RWPE2 (cell line): ENCODE results near the gene LAMA2.

Experiments
- ATAC-seq: fragments of 200-7000 bp; cut with Tn5 transposase; 3 replicates; pipeline ENCODE4 v1.9.1; 2021; ENCODE audit warnings: low read depth
- DNase-seq: peaks from one replicate; pipeline ENCODE4 v3.0.0-alpha.2; 2020; ENCODE audit warnings: low spot score
- H3K27ac ChIP-seq: fragments of 450-650 bp; 2 replicates; pipeline ENCODE4 v1.5.1; 2017; ENCODE audit warnings: mild to moderate bottlenecking; ENCODE audit not compliant: poor library complexity, severe bottlenecking
- H3K27me3 ChIP-seq: fragments of 250-450 bp; sonication (Bioruptor Pico); 2 replicates; pipeline ENCODE4 v1.5.1; 2021; ENCODE audit warnings: mild to moderate bottlenecking, moderate library complexity; ENCODE audit not compliant: insufficient read depth, poor library complexity, severe bottlenecking
- H3K36me3 ChIP-seq: fragments of 250-450 bp; sonication (Bioruptor Pico); 2 replicates; pipeline ENCODE4 v1.5.1; 2020; ENCODE audit warnings: low read depth, mild to moderate bottlenecking, moderate library complexity
- H3K4me1 ChIP-seq: fragments of 250-450 bp; sonication (Bioruptor Pico); 2 replicates; pipeline ENCODE4 v1.5.1; 2021; ENCODE audit warnings: mild to moderate bottlenecking, moderate library complexity; ENCODE audit not compliant: insufficient read depth, poor library complexity, severe bottlenecking
- H3K4me3 ChIP-seq: fragments of 250-450 bp; sonication (Bioruptor Pico); 2 replicates; pipeline ENCODE4 v1.5.1; 2021; ENCODE audit warnings: mild to moderate bottlenecking, moderate library complexity; ENCODE audit not compliant: severe bottlenecking
- H3K9me3 ChIP-seq: fragments of 250-450 bp; sonication (Bioruptor Pico); 2 replicates; pipeline ENCODE4 v1.5.1; 2021; ENCODE audit warnings: mild to moderate bottlenecking, moderate library complexity; ENCODE audit not compliant: severe bottlenecking
- CTCF ChIP-seq: fragments of 450-650 bp; IDR thresholded peaks from one replicate; pipeline ENCODE4 v1.5.1; 2017; ENCODE audit warnings: mild to moderate bottlenecking, moderate library complexity; ENCODE audit not compliant: poor library complexity, severe bottlenecking

The LAMA2 gene

DNA sequence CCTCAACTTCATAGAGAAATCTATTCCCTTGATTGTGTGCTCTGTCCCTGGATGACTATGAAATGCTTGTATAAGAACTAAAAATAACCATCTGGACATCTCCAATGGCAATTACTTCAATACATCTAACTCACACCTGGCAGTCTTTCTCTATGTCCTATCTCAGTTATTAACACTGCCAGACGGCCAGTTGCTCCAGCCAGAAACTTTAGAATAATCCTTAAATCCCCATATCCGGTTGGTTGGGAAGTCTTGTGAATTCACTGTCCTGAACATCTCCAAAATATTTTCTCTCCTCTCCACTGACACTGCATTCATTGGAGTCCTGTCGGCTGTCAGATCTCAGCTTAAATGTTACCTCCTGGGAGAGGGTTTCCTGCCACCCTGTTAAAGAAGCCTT lies 12.2 kb upstream of the LAMA2 start:
- H3K36me3 ChIP-seq, result no peaks in the 10 kb centered on the region
- H3K4me1 ChIP-seq, result no peaks in the 10 kb centered on the region
- TF ChIP-seq CTCF, result no peak
- H3K27ac ChIP-seq, result no peak overlapping the region
- peaks cover 4% of the 10 kb centered on the region for H3K27me3 ChIP-seq
- ATAC-seq (no peak), DNase-seq (no peak)
- H3K4me3 ChIP-seq, result no peak overlapping the region
- no peaks in the 10 kb centered on the region for H3K9me3 ChIP-seq

DNA sequence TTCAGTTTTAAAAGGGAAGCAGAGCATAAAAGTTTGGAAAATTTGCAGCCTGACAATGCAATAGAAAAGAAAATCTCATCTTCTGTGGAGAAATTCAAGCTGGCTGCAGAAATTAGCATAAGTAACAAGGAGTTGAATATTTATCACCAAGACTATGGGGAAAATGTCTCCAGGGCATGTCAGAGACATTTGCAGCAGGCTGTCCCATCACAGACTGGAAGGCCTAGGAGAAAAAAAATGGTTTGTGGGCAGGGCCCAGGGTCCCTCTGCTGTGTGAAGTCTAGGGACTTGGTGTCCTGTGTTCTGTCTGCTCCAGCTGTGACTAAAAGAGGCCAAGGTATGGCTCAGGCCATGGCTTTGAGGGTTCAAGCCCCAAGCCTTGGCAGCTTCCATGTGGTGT lies 8.1 kb upstream of the LAMA2 start:
- no peak for TF ChIP-seq CTCF
- no peak for DNase-seq
- Histone ChIP-seq H3K27ac (no peak overlapping the region), H3K4me3 (no peak overlapping the region), H3K9me3 (no peaks in the 10 kb centered on the region), H3K36me3 (no peaks in the 10 kb centered on the region), H3K27me3 (peaks cover 4% of the 10 kb centered on the region), H3K4me1 (no peaks in the 10 kb centered on the region)
- ATAC-seq, result no peak

- Histone ChIP-seq H3K4me3 (no peak overlapping the region), H3K27me3 (peaks cover 8% of the 10 kb centered on the region), H3K36me3 (no peaks in the 10 kb centered on the region), H3K9me3 (no peaks in the 10 kb centered on the region), H3K27ac (no peak overlapping the region), H3K4me1 (no peaks in the 10 kb centered on the region)
- DNase-seq, result no peak
- no peak for TF ChIP-seq CTCF
- ATAC-seq, result peak; percentile 44; the same call in 2 of the 3 replicates
These were observed 378 bp upstream of the LAMA2 start for GRCh38 chr6:128882560-128882959.

DNA sequence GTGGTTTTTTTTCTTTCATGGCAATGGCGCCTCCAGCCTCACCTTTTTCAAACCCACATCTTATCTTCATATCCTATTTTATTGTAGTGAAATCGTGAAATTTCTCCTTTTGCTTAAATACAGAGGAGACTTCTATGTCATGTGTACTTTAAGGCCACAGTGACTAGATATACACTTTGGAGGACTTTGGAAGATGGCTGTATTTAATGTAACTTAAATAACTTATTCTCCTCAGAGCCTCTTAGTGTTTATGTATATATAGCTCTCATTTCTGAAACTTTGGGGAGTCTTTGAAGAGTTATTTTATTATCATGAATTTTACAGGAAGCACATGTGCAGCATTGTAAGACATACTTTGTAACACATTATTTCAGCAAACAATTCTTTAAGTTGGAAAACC lies 968 bp downstream of the LAMA2 start:
- no peak for ATAC-seq
- TF ChIP-seq CTCF, result no peak
- no peak overlapping the region for H3K4me3 ChIP-seq
- H3K9me3 ChIP-seq, result no peaks in the 10 kb centered on the region
- no peak overlapping the region for H3K27ac ChIP-seq
- no peaks in the 10 kb centered on the region for H3K36me3 ChIP-seq
- H3K4me1 ChIP-seq, result no peaks in the 10 kb centered on the region
- H3K27me3 ChIP-seq, result peaks cover 8% of the 10 kb centered on the region
- DNase-seq, result no peak

DNA sequence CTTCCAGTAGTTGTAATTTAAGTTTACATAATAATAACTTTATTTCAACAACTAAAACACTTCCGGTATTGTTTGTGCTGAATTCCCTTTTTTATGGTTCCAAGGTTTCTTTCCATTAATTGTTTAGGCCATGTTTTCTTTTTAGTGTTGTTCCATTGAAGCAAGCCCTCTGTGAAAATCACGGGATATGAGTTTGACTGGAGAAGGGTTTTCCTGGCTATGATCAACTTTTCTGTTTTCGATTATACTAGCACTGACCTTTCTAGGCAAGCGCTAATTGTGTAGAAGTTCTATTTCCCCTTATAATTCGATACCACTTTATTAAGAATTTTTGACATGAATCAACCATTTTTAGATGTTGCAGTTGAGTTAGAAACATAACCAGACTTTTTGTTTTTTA lies 2.4 kb downstream of the LAMA2 start:
- ATAC-seq, result no peak
- no peaks in the 10 kb centered on the region for H3K36me3 ChIP-seq
- H3K9me3 ChIP-seq, result no peaks in the 10 kb centered on the region

More for the DNA sequence above, 2.4 kb downstream of the LAMA2 start:
- no peak overlapping the region for H3K27ac ChIP-seq
- peaks cover 8% of the 10 kb centered on the region for H3K27me3 ChIP-seq
- H3K4me1 ChIP-seq, result no peaks in the 10 kb centered on the region
- H3K4me3 ChIP-seq, result no peak overlapping the region
- no peak for TF ChIP-seq CTCF
- no peak for DNase-seq
